ENCODE measurements around the gene VWA1.
"Not testable (repeated sequence)": the region's sequence is repeated elsewhere in the genome, so short reads cannot be mapped to it uniquely, and the experiment has no call there.

The VWA1 gene

DNA sequence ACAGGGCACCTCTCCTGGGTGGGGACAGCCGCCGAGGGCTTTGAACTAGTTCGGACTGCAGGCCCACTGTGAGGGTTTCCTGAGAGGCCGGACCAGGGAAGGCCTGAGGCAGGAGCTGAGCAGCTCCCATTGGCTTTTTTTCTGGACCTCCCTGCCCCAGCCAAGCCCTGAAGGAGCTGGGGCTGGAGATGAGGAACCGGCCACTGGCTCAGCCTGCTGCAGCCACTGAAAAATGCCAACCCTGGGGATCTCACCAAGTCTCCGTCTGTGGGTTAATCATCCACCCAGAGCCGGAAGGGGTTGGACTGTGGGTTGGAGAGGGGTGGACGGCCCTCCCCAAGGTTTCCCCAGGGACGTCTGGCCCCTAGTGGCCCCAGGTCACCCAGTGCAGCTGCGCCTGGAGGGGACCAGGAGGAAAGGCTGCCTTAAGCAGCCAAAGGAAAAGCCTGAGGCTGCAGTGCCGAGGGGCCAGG, 2.5 kb downstream of the VWA1 start:
- no peak for DNase-seq

DNA sequence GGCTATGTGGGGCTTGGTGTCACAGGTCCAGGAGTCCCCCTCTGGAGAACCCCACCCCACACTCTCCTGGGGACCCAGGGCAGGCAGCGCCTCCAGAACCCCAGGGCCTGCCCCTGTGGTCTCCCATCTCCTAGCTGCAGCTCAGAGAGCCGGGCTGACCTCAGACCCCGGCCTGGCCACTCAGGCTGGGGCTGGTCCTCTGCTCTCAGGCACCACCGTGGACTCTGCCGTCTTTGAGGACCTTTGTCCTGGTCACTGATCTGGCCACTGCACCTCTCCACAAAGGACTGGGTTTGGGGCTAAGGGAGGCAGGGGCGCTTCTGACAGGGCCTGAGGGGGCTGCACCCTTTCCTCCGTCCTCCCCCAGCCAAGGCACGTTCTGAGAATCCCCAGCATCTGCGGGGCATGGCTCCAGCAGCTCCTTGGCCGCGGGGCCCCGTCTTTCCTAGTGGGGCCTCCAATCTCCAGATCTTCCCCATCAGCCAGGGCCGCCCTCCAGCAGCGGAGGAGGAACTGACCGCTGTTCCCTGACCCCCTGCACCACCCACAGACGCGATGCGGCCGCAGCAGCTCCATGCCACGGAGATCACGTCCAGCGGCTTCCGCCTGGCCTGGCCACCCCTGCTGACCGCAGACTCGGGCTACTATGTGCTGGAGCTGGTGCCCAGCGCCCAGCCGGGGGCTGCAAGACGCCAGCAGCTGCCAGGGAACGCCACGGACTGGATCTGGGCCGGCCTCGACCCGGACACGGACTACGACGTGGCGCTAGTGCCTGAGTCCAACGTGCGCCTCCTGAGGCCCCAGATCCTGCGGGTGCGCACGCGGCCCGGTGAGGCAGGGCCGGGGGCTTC, 3.3 kb downstream of the VWA1 start:
- no peak for DNase-seq

DNA sequence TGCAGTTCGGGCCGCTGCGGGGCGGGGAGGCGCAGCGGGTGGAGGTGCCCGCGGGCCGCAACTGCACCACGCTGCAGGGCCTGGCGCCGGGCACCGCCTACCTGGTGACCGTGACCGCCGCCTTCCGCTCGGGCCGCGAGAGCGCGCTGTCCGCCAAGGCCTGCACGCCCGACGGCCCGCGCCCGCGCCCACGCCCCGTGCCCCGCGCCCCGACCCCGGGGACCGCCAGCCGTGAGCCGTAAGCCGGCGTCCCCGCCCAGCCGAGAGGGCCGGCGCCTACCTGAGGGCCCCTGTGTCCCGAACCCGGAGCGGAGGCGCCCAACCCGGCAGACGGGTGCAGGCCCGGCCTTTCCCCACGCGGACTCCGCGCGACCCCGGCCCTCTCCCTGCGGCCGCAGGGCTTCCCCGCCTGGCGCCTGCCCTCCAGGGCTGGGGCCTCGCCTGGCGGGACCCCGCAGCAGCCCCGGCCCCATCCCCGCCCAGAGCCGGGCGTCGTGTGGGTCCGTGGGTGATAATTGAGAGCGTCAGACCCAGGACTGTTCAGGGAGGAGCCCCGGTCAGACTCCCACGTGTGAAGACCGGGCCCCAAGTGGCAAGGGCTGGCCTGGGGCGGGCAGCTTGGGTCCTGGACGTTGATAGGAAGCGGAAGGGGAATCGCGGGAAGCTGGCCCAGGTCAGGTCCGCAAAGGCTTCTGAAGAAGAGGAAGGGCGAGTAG, 4.2 kb downstream of the VWA1 start:
- DNase-seq, result no peak

DNA sequence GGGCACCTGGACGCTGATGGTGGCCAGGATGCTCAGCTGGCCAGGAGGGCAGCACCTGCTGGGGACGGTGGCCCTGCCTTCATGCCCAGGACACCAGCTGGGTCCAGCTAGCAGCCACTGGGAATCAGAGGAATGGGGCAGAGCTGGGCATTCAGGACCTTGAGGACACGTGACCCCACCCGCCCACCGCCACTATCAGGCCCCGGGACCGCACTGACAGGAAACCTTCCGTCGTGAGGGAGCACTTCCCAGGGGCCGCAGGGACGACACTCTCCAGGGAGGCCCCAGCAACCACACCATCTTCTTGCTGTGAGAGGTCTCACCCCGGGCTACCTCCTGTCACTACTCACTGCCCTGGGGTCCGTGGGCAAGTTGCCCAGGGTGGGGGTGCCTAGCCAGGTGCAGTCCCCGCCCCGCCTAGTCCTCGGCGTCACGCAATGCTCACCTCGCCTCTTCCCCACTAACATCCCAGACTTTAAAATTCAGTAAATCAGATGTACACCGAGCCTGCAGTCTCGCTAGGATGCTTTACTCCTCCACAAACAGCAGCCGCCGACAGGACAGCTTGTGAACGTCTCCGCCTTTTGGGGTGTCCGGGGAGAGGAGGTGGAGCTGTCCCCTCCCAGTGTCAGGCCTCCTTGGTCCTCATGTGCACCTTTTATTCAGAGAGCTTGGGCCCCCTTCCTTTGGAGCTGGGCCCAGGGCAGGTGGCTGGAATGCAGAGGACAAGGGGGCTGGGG, 4.9 kb downstream of the VWA1 start:
- DNase-seq, result no peak

DNA sequence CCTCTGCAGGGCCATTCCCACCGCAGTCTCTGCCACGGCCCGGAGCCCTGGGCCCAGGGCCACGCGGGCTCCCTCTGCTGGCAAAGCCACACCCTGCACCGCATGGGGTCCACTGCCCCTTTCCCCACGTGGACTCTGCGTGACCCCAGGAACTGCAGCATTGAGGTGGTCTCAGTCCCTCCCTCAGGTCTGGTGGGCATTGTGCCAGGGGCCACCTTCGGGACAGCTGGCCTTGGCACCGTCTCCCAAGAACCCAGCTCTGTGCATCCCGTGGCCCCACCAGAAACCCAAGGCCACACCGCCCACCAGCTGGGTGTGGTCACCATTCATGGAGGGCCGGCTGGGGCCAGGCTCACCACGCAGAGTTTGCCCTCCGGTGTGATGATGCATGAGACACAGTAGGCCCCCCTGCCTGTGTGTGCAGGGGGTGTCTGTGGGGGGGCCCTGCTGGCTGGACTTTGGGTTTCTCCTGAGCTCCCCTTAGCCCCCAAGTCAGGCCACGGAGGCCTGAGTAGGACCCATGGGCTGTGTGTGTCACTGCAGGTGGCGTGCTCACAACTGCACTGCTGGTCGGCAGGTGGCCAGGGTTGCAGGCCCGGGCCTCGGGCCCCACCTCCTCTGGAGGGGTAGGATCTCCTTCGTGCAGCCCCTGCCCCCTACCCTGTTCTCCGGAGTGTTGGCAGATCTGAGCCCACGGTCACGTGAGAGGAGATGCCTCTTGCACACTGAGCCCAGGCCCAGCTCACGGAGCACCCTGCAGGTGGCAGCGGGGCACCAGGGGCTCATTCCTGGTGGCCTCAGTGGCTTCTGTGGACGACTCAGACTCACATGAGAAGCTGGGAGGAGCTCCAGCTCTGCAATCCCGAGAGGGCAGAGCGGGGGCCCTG, 5.8 kb downstream of the VWA1 start:
- no peak for DNase-seq

DNA sequence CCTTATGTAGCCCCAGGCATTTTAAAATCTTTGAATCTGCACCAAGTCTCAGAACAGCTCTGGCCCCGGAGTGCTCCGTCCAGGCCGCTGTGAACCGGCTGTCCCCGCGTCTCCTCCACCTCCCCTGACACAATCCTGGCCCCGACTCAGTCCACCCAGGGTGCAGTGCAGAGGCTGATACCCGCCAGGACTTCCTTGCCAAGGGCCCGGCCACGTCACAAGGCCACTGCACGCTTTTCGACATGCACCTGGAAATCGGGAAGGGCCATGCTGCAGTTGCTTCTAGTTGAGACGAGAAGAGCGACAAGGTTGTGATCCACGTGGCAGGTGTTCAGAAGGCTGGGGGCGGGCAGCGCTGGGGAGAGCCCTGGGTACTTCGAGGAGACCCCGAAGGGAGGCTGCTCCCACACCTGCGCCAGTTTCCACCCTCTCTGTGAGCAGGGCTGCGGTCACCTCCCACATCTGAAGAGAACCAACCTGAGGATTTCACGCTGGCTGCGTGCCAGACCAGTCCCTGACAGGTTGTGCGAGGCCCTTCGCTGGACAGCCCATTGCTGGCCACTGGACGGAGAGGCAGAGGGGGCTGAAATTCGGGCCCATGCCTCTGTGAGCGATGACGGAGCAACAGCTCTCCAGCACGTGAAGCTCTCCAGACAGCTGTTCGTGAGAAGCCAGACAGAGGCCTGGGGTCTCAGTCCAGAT, 6.7 kb downstream of the VWA1 start:
- no peak for DNase-seq

DNA sequence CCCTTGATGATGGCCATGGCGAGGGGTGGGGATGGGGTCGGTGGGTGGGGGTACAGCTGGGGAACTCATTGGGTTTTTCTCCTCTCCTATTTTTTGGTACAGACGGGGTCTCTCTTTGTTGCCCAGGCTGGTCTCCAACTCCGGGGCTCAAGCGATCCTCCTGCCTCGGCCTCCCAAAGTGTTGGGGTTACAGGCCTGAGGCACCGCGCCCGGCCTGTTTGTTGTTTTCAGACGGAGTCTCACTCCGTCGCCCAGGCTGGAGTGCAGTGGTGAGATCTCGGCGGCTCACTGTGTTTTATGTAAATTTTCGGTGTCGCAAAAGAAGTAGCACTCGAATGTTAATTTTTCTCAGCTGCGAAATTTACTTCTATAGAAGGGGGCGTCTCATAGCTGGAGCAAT, 11.1 kb downstream of the VWA1 start:
- DNase-seq, result not testable (repeated sequence)

DNA sequence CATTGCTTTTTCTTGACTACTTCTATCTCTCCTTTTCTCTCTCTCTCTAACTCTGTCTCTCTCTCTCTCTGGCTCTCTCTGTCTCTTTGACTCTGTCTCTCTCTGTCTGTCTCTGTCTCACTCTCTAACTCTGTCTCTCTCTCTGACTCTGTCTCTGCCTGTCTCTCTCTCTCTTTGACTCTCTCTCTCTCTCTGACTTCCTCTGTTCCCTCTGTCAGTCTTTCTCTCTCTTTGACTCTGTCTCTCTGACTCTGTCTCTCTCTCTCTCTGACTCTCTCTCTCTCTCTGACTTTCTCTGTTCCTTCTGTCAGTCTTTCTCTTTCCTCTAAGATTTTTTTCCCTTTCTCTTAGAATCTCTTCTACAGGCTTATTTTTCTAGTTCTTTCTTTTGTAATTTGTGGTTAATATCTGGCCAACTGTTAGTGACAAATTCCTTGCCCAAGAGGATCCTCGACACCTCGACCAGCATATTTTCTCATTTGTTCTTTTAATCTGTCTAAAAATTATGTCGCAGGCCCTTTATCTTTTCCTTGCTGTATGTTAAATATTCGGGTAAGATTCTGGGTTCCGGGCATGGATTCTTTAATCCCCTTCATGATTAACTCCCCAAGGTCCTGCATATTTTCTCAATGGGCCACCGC, 13.7 kb downstream of the VWA1 start, which contains the start of gene ATAD3C:
Gene ATAD3C, plus strand, starts transcription at position 591 of the 641 bp plus-strand sequence. CDS start 995 bp downstream, outside the sequence.
- no peak for DNase-seq

DNA sequence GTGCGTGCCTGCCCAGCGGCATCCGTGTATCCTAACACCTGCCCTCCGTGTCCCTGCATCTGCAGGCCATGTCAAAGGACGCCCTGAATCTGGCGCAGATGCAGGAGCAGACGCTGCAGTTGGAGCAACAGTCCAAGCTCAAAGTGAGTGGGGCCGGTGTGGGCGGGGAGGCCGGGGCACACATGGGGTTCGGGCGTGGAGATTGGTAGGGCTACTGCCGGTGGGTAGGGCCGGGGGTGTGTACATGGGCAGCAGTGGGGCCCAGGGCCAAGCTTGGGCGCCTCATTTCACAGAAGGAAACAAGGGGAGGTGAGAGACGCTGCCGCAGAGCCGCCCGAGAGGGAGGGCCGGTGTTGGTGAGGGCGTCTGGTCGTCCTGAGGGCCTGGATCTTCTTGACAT, 15.1 kb downstream of the VWA1 start:
- not testable (repeated sequence) for DNase-seq

DNA sequence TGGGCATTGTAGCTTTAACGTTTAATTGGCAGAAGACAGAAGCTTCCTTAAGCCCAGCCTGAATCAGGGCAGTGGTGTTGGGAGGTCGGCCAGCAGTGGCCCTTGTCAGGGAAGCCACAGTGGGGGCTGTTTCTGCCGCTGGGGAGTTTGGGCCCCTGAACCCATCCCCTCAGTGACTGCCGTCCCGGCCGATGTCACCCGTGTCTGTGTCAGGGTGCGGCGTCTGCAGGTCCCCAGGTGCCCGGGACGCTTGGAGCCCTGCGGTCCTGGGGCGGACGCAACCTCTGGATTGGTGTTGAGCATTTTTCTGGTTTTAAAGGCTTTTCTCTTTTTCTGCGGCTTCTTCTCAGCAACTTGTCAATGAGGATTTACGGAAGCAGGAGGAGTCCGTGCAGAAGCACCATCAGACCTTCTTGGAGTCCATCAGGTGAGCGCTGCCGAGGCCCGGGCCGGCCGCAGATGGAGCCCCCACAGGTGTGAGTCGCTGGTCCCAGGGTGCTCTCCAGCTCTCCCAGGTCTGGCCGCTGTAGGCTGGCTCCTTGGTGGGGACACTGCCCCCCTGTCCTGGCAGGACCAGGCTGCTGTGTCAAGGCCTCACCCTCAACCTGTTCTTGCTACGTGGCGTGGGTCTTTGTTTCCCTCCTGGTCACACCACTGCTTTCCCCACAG, 16.3 kb downstream of the VWA1 start:
- DNase-seq, result no peak

DNA sequence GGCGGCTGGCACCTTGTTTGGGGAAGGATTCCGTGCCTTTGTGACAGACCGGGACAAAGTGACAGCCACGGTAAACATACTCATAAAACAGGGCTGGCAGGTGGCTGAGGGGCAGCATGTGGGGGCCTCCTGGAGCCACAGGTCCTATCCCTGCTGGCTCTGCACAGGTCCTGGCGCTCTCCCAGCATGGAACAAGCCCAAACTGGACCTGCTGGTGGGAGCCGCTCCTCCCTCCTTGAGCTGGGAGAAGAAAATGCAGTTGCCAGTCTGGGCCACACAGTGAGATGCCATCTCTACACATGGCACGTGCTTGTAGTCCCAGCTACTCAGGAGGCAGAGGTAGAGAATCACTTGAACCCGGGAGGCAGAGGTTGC, 16.9 kb downstream of the VWA1 start:
- DNase-seq, result peak; percentile 37

DNA sequence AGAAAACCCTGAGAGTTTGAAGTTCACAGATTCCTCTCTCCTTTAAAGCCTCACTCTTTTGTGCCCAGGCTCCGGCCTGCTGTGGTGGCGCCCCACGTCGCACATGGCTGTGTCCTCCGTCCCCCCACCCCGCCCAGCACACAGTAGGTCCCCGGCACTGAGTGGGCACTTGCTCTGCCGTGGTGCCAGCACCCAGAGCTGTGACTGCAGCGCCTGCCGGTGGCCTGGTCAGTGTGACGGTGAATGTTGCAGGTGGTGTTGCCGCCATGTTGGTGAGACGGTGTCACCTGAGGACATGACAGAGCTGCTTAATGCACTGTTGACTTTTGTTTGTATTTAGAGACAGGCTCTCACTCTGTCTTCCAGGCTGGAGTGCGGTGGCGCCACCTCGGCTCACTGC, 17.4 kb downstream of the VWA1 start:
- DNase-seq, result no peak

DNA sequence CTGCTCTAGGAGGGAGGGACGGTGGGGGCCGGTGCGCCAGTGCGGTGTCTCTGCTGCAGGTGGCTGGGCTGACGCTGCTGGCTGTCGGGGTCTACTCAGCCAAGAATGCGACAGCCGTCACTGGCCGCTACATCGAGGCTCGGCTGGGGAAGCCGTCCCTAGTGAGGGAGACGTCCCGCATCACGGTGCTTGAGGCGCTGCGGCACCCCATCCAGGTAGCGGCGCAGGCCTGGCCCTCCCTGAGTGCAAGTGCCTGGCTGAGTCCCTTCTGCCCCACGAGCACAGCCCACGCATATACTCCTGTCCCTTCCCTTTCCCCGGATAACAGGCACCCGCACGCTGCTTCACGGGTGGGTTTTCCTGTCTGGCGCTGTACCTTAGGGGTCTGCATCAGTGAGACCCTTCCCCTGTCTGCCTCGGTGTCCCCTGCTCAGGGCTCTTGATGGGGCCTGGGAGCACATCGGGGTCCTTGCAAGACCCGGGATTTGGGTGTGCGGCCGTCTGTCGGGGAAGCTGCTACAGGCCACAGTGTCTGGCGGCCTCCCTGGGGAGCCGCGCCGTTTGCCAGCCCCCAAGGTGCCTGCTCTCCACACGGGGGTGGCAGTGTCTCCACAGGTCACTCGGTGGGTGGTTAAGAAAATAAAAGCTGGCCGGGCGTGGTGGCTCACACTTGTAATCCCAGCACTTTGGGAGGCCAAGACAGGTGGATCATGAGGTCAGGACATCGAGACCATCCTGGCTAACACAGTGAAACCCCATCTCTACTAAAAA, 19.0 kb downstream of the VWA1 start:
- DNase-seq, result not testable (repeated sequence)

DNA sequence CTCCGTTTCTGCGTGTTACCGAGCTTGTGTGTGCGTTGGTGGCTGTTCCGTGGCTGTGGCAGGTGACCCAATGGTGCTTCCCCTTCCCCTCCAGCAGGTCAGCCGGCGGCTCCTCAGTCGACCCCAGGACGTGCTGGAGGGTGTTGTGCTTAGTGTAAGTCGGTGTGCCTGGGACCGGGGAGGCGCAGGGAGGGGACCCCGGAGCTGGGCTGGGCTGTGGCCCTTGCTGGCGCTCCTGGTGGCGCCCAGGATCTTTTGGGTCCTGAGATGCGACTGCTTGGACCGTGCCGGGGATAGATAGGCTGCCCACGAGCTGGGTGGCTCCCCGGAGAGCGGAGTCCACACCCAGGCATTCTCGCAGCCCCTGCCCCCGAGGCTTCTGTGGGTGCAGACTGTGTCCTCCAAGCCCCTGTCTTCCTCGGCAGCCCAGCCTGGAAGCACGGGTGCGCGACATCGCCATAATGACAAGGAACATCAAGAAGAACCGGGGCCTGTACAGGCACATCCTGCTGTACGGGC, 19.9 kb downstream of the VWA1 start:
- no peak for DNase-seq

DNA sequence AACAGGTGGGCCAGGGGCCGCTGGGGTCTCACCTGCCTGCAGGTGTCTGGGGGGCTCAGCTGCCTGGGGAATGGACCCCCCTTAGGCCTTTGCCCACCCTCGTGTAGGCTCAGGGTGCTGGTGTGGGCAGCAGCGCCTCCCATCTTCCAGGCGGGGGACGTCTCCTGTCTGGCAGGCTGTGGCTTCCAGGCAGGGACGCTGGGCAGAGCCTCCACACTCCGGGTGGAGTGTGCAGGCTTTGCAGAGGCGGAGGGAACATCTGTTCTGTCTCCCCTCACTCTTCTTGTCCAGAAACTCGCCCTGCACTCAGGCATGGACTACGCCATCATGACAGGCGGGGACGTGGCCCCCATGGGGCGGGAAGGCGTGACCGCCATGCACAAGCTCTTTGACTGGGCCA, 20.4 kb downstream of the VWA1 start:
- not testable (repeated sequence) for DNase-seq

DNA sequence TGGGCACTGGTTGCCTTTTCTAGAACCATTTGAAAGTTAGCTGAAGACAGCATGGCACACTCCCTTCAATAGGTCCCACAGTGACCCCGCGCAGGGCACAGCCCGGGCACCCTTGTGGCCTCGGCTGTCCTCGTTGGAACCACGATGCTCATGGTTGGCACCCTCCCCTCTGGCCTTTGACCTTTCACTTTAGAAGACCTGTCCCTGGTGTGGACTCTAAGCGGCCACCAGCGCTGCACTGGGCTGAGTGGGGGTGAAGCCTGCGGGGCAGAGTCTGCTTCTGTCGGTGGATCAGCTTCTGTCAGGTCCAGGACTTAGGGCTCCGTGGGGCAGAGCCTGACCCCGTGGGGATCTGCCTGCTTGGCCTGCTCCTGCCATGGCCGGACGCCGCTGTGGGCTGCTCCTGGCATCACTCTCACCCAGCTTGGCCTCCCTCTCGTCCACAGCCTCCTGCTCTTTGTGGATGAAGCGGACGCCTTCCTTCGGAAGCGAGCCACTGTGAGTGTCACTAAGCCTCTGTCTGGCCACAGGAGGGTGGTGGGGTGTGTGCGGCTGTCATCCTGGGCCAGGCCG, 21.3 kb downstream of the VWA1 start:
- not testable (repeated sequence) for DNase-seq

DNA sequence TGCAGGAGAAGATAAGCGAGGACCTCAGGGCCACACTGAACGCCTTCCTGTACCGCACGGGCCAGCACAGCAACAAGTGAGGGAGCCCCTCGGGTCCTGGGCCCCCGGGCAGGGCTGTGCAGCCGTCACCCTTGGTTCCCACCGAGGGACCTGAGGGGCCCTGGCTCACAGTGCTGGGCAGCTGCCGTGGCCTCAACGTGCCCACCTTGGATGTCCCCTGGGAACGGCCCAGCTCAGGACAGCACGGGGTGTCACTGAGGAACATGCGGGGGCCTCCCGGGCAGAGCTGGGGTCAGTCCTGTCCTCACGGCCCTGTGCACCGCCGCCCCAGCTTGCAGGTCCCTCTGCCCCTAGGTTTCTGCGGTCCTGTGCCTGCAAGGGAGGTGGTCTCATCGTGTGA, 23.7 kb downstream of the VWA1 start:
- not testable (repeated sequence) for DNase-seq

DNA sequence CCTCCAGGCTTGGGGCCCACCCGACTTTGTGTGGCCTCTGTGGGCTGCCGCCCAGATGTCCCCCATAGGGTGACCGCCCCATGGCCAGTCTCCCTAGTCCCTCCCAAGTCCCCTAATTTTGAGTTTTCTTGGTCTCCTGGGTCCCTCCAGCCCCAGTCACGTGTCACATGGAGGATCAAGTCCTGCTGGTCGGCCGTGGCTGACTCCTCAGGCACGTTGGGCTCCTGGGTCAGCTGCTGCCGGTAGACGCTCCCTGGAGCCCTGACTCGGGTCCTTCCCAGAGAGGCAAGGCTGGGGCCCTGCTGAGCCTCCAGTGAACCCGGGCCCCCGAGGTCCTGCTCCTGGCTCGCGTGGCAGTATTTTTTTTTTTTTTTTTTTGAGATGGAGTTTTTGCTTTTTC, 24.2 kb downstream of the VWA1 start:
- not testable (repeated sequence) for DNase-seq

DNA sequence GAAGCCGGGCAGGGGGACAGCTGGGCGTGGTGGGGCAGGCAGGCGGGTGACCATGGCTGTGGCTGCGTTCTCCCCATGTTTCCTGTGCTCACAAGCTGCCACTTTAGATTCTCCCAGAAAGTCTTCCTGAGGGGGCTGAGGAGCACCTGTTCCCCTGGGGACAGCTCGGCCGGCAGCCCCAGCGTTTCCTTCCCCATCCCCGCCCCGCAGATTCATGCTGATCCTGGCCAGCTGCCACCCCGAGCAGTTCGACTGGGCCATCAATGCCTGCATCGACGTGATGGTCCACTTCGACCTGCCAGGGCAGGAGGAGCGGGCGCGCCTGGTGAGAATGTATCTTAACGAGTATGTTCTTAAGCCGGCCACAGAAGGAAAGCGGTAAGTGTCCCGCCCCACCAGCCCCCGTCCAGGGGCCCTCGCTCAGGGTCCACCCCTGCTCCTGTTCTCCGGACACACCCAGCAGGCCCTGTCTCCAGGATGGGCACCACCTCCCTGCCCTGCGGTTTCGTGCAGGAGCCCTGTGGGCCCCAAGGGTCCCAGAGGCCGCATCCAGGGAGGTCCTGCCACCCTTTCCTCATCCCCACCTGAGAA, 25.1 kb downstream of the VWA1 start:
- no peak for DNase-seq

Data from DMS153 (cell line).